OCI-LY1 (cell line): Measurements from ENCODE around the gene CADM1.

Experiments
- H2AFZ ChIP-seq: fragments of 200-600 bp; sonication (generic), shearing (Covaris generic); 2 replicates; pipeline ENCODE4 v1.6.0; 2014; ENCODE audit warnings: antibody characterized with exemption, mild to moderate bottlenecking, low read length
- H3F3A ChIP-seq: fragments of 200-600 bp; sonication (generic), shearing (Covaris generic); 2 replicates; pipeline ENCODE4 v1.6.0; 2014; ENCODE audit warnings: mild to moderate bottlenecking, antibody characterized with exemption, low read length, moderate library complexity; ENCODE audit not compliant: insufficient read depth
- H3K27ac ChIP-seq: fragments of 200-600 bp; sonication (generic); 2 replicates; pipeline ENCODE4 v1.5.1; 2014; ENCODE audit warnings: low read length, mixed run types, mild to moderate bottlenecking, low read depth; ENCODE audit not compliant: poor library complexity, severe bottlenecking
- H3K27me3 ChIP-seq: fragments of 200-600 bp; sonication (generic); 2 replicates; pipeline ENCODE4 v1.6.0; 2014; ENCODE audit warnings: antibody characterized with exemption, mild to moderate bottlenecking, low read length, moderate library complexity; ENCODE audit not compliant: insufficient read depth
- H3K36me3 ChIP-seq: fragments of 200-600 bp; sonication (generic); 2 replicates; pipeline ENCODE4 v1.6.1; 2014; ENCODE audit warnings: mild to moderate bottlenecking, antibody characterized with exemption, low read length, moderate library complexity, mixed read lengths; ENCODE audit not compliant: insufficient read depth
- H3K4me1 ChIP-seq: fragments of 200-600 bp; sonication (generic); 2 replicates; pipeline ENCODE4 v1.5.1; 2014; ENCODE audit warnings: mild to moderate bottlenecking, low read length, moderate library complexity; ENCODE audit not compliant: insufficient read depth, severe bottlenecking
- H3K4me2 ChIP-seq: fragments of 200-600 bp; sonication (generic), shearing (Covaris generic); 2 replicates; pipeline ENCODE4 v1.6.1; 2014; ENCODE audit warnings: low read length
- H3K4me3 ChIP-seq: fragments of 200-600 bp; sonication (generic); 2 replicates; pipeline ENCODE4 v1.5.1; 2014; ENCODE audit warnings: low read length, low read depth, mild to moderate bottlenecking, mixed read lengths; ENCODE audit not compliant: poor library complexity, severe bottlenecking
- H3K79me2 ChIP-seq: fragments of 200-600 bp; shearing (Covaris generic); 2 replicates; pipeline ENCODE4 v1.6.1; 2016; ENCODE audit warnings: mixed run types, low read length, mixed read lengths; ENCODE audit not compliant: insufficient read depth
- H3K9ac ChIP-seq: fragments of 200-600 bp; sonication (generic), shearing (Covaris generic); 2 replicates; pipeline ENCODE4 v1.6.1; 2014; ENCODE audit warnings: mild to moderate bottlenecking, low read length, mixed read lengths
- H3K9me2 ChIP-seq: fragments of 200-600 bp; sonication (generic), shearing (Covaris generic); 2 replicates; pipeline ENCODE4 v1.6.1; 2014; ENCODE audit warnings: low read depth, mild to moderate bottlenecking, low read length, mixed read lengths
- H3K9me3 ChIP-seq: fragments of 200-600 bp; shearing (Covaris generic); 2 replicates; pipeline ENCODE4 v1.6.1; 2014; ENCODE audit warnings: low read length, mixed read lengths
- H4K20me1 ChIP-seq: fragments of 200-600 bp; sonication (generic), shearing (Covaris generic); 2 replicates; pipeline ENCODE4 v1.6.0; 2016; ENCODE audit warnings: mild to moderate bottlenecking, low read length; ENCODE audit not compliant: insufficient read depth
- EZH2 ChIP-seq: fragments of 200-600 bp; sonication (generic), shearing (Covaris generic); IDR thresholded peaks from 2 replicates; pipeline ENCODE4 v1.8.0; 2017; ENCODE audit warnings: borderline replicate concordance, mixed run types, mild to moderate bottlenecking, antibody characterized with exemption, low read length, moderate library complexity, mixed read lengths
- TF ChIP-seq, protein P1 (sequence below): fragments of 200-600 bp; sonication (generic), shearing (Covaris generic); IDR thresholded peaks from 2 replicates; pipeline ENCODE4 v1.5.1; 2017; ENCODE audit warnings: mild to moderate bottlenecking, antibody characterized with exemption, low read length, moderate library complexity, mixed read lengths

CADM1 gene

DNA sequence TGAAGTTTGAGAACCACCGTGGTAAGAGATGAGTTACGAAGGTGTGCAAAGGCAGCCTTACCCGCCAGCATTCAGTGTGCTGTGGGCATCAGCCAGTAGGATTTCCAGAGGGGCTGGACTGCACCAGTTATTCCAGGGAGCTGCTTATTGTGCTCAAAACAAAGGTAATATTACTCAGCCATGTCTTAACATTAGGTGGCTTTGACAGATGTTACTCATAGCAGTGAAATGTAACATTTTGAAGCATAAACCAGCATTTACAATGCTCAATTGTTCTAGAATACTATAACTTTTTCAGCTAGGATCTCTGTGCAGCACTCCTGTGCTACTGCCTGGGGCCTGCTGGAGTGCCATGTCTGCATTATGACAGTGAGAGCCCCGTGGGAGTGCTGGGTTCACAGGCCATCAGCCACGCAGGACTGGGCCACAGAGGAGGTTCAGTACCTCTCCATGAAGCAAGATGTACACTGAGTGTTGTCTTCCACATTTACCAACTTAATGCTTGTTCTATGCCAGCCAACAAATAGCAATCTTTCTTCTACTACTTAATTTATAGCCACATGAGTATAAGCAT is 238.1 kb downstream of the CADM1 start:
- Histone ChIP-seq H3K27ac (peak overlapping the region; percentile 32), H3K36me3 (no peaks in the 10 kb centered on the region), H3K4me2 (no peak overlapping the region), H3F3A (no peaks in the 10 kb centered on the region), H4K20me1 (no peaks in the 10 kb centered on the region), H3K27me3 (no peaks in the 10 kb centered on the region), H2AFZ (no peak overlapping the region), H3K9me2 (no peaks in the 10 kb centered on the region), H3K79me2 (no peaks in the 10 kb centered on the region), H3K4me3 (no peak overlapping the region), H3K4me1 (peaks cover 63% of the 10 kb centered on the region), H3K9ac (no peak overlapping the region), H3K9me3 (no peaks in the 10 kb centered on the region)
- TF ChIP-seq EZH2 = no peak
- TF ChIP-seq, protein P1, sequence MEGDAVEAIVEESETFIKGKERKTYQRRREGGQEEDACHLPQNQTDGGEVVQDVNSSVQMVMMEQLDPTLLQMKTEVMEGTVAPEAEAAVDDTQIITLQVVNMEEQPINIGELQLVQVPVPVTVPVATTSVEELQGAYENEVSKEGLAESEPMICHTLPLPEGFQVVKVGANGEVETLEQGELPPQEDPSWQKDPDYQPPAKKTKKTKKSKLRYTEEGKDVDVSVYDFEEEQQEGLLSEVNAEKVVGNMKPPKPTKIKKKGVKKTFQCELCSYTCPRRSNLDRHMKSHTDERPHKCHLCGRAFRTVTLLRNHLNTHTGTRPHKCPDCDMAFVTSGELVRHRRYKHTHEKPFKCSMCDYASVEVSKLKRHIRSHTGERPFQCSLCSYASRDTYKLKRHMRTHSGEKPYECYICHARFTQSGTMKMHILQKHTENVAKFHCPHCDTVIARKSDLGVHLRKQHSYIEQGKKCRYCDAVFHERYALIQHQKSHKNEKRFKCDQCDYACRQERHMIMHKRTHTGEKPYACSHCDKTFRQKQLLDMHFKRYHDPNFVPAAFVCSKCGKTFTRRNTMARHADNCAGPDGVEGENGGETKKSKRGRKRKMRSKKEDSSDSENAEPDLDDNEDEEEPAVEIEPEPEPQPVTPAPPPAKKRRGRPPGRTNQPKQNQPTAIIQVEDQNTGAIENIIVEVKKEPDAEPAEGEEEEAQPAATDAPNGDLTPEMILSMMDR = no peak

DNA sequence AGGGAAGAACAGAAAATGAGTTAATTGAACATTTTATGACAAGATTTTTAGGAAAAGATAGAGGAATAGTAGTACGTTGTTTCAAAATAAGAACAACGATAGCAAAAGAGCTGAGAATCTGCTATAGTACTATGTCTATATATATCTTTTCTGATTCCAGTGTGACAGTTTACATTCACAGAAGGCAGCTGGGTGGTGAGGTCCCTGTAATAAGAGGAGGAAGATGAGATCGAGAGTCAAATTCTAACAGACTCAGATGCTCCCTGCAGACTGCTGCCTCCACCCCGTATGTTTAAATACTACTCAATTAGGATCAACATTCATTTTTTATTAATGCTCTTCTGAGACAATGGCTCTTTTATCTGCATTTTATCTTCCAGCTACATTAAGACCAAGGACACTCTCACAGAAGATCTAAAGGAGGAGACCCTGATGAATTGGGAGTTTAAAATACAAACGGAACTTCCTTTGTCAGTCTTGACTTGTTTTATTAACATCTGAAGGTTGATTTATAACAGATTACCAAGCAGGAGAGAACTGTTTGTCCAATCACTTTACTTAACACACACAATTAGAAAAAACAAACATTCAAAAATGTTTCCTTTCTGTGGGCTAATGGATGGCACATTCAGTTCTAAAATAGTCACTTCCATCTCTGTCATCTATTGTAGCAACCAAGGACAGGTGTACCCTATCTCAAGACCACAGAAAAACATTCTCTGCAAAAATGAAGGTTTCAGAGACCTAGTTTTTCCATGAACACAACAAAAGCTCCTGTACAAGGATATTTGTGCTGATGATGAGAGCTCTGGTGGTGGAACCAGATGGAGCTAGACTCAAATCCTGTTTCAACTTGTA is 240.2 kb downstream of the CADM1 start:
- peak overlapping the region; percentile 71 for H3K4me2 ChIP-seq
- H3K27ac ChIP-seq = peak overlapping the region; percentile 96
- H3K79me2 ChIP-seq = no peaks in the 10 kb centered on the region

DNA sequence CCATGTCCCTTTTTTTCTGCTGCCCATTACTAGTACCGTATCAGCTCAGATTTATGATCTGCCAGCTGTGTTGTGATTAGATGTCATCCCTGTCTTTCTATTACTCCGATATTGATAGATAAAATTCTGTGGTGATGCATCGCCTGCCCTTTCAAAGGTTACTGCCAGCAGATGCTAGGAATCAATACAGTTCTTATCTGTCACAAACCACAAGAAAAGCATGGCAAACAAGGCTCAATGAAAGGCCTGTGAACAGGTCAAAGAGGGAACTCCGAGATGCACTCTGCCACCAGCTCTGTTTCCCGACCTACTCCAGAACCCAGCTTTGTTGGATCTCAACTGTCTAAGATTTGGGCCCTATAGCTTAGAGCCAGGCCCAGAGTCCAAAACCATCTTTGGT is 246.0 kb downstream of the CADM1 start:
- Histone ChIP-seq H3K4me2 (no peak overlapping the region), H2AFZ (no peak overlapping the region), H3F3A (no peaks in the 10 kb centered on the region), H3K4me1 (peaks cover 57% of the 10 kb centered on the region), H3K36me3 (no peaks in the 10 kb centered on the region), H3K9me3 (no peaks in the 10 kb centered on the region), H3K27ac (peak overlapping the region; percentile 93), H3K9me2 (no peaks in the 10 kb centered on the region), H3K79me2 (no peaks in the 10 kb centered on the region), H4K20me1 (no peaks in the 10 kb centered on the region), H3K9ac (no peak overlapping the region), H3K4me3 (no peak overlapping the region), H3K27me3 (no peaks in the 10 kb centered on the region)
- TF ChIP-seq EZH2 = no peak
- TF ChIP-seq, protein P1 = no peak

More for the DNA sequence above, 240.2 kb downstream of the CADM1 start:
- Histone ChIP-seq H2AFZ (no peak overlapping the region), H3F3A (no peaks in the 10 kb centered on the region), H3K9me2 (no peaks in the 10 kb centered on the region), H3K36me3 (no peaks in the 10 kb centered on the region), H3K27me3 (no peaks in the 10 kb centered on the region), H3K4me3 (peak overlapping the region; percentile 34), H3K9me3 (no peaks in the 10 kb centered on the region), H4K20me1 (no peaks in the 10 kb centered on the region), H3K4me1 (peaks cover 63% of the 10 kb centered on the region), H3K9ac (peak overlapping the region; percentile 69)
- TF ChIP-seq, protein P1 = no peak
- no peak for TF ChIP-seq EZH2
